RWPE1 (cell line): Measurements from ENCODE around the gene BICC1.

ENCODE experiments used
- CTCF ChIA-PET: fragments of 350-600 bp; sonication (Branson Sonifier 250); formaldehyde crosslinking; extraction: SDS; loops from one replicate; lab custom pipeline; 2021; lab: Yijun Ruan, JAX
- POLR2A ChIA-PET: fragments of 400-600 bp; formaldehyde crosslinking; extraction: SDS; loops from one replicate; lab custom pipeline; 2020; ENCODE audit warnings: antibody characterized with exemption; ENCODE audit not compliant: low non-redundant PET; lab: Yijun Ruan, JAX
- DNase-seq: peaks from one replicate; pipeline ENCODE4 v3.0.0; 2012; ENCODE audit warnings: low spot score
- H3K27ac ChIP-seq: fragments of 450-650 bp; 2 replicates; pipeline ENCODE4 v1.5.1; 2017
- TF ChIP-seq, protein P1 (sequence below): fragments of 450-650 bp; conservative IDR thresholded peaks from 2 replicates; pipeline ENCODE4 v1.5.1; 2017; ENCODE audit warnings: low read depth, mild to moderate bottlenecking

The BICC1 gene

DNA sequence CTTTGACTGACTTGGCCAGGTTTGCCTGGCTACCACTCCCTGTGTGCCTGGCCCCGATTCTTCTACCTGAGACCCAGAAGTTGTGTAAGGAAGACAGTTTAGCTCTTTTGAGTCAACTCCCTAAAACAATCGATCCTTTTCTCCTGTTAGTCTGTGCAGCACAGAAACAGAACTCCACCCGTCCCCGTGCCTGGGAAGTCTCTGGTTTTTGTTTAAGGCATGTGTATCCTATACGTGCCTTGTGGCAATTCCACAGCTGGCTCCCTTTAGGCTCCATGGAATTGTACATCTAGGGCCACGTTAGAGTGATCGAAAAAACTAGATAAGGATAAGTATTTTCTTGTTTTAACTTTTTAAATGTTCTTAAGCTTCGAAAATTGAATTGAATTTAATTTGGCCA, 131.6 kb downstream of the BICC1 start:
- CTCF ChIA-PET, result no interaction called here
- H3K27ac ChIP-seq, result no peak overlapping the region
- no peak for DNase-seq
- TF ChIP-seq, protein P1, sequence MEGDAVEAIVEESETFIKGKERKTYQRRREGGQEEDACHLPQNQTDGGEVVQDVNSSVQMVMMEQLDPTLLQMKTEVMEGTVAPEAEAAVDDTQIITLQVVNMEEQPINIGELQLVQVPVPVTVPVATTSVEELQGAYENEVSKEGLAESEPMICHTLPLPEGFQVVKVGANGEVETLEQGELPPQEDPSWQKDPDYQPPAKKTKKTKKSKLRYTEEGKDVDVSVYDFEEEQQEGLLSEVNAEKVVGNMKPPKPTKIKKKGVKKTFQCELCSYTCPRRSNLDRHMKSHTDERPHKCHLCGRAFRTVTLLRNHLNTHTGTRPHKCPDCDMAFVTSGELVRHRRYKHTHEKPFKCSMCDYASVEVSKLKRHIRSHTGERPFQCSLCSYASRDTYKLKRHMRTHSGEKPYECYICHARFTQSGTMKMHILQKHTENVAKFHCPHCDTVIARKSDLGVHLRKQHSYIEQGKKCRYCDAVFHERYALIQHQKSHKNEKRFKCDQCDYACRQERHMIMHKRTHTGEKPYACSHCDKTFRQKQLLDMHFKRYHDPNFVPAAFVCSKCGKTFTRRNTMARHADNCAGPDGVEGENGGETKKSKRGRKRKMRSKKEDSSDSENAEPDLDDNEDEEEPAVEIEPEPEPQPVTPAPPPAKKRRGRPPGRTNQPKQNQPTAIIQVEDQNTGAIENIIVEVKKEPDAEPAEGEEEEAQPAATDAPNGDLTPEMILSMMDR, result no peak
- POLR2A ChIA-PET, result no interaction called here

- TF ChIP-seq, protein P1, result no peak
- POLR2A ChIA-PET, result no interaction called here
- CTCF ChIA-PET, result no interaction called here
- no peak overlapping the region for H3K27ac ChIP-seq
- DNase-seq, result no peak
Measured at GRCh38 chr10:58645416-58646146, 132.9 kb downstream of the BICC1 start.

DNA sequence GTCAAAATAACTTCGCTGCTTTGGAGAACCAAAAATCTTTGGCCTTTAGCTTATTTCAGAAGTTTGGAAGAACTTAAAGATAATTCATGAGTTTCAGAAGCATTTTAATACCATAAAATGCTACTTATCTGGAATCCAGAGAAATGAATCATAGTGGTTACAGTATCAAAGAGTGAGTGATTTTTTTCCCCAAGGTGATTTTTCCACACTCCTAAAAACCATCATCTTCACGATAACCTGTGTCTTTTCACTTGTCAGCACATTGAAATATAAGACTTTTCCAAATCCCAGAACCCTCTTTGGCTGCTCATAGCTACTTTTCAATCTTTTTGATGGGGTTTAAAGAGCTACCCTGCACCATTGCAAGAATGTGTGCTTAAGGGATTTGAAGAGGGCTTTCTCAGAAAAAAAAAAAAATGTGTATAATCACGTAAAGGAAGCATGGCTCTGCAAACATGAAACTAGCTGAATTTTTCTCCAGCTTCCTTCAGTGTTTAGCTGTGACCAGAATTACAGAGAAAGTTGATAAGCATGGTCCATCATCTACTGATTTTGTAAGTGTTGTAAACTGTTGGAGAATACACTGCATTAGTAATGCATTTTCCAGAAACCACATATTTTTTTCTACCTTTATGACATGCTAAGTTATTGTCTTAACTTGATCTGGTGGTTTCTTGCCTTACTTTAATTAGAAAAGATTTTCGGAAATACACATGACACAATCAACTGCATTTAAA, 134.9 kb downstream of the BICC1 start:
- CTCF ChIA-PET, result no interaction called here
- TF ChIP-seq, protein P1, result no peak
- POLR2A ChIA-PET, result no interaction called here
- H3K27ac ChIP-seq, result no peak overlapping the region
- no peak for DNase-seq

GRCh38 chr10:58648131-58648530, 135.5 kb downstream of the BICC1 start:
- H3K27ac ChIP-seq, result no peak overlapping the region
- POLR2A ChIA-PET, result no interaction called here
- DNase-seq, result no peak
- CTCF ChIA-PET, result no interaction called here
- TF ChIP-seq, protein P1, result no peak

GRCh38 chr10:58651040-58651439, 138.4 kb downstream of the BICC1 start:
- DNase-seq, result no peak
- TF ChIP-seq, protein P1, result no peak
- ChIA-PET CTCF (no interaction called here), POLR2A (no interaction called here)
- no peak overlapping the region for H3K27ac ChIP-seq

- no peak overlapping the region for H3K27ac ChIP-seq
- CTCF ChIA-PET, result no interaction called here
Measured at GRCh38 chr10:58651742-58652141, 139.1 kb downstream of the BICC1 start.

More at GRCh38 chr10:58651742-58652141, 139.1 kb downstream of the BICC1 start:
- TF ChIP-seq, protein P1, result no peak
- no peak for DNase-seq
- POLR2A ChIA-PET, result no interaction called here
